ENCODE measurements around the gene NRSN2.
"Not testable (repeated sequence)": the region's sequence is repeated elsewhere in the genome, so short reads cannot be mapped to it uniquely, and the experiment has no call there.

NRSN2 gene

GRCh38 chr20:375265-375889 is 28.5 kb downstream of the NRSN2 start:
- no peak for DNase-seq (ENCODE audit: low read depth)

- DNase-seq (ENCODE audit: low read depth): no peak
These were observed 29.2 kb downstream of the NRSN2 start for GRCh38 chr20:376089-376488.

- DNase-seq (ENCODE audit: low read depth): no peak
These were observed 29.8 kb downstream of the NRSN2 start for GRCh38 chr20:376750-377149.

GRCh38 chr20:377578-377977 is 30.7 kb downstream of the NRSN2 start:
- not testable (repeated sequence) for DNase-seq (ENCODE audit: low read depth)

- no peak for DNase-seq (ENCODE audit: low read depth)
These were observed 32.0 kb downstream of the NRSN2 start for GRCh38 chr20:378961-379336.

- peak; percentile 48 for DNase-seq (ENCODE audit: low read depth)
These were observed 34.1 kb downstream of the NRSN2 start for GRCh38 chr20:380763-381580.

- DNase-seq (ENCODE audit: low read depth): peak; percentile 65
These were observed 34.8 kb downstream of the NRSN2 start for GRCh38 chr20:381581-382290.

GRCh38 chr20:382291-383115 is 35.6 kb downstream of the NRSN2 start:
- no peak for DNase-seq (ENCODE audit: low read depth)

- DNase-seq (ENCODE audit: low read depth): no peak
These were observed 37.0 kb downstream of the NRSN2 start for GRCh38 chr20:383889-384288.

GRCh38 chr20:384723-385122 is 37.8 kb downstream of the NRSN2 start:
- DNase-seq (ENCODE audit: low read depth): no peak

- no peak for DNase-seq (ENCODE audit: low read depth)
These were observed 38.5 kb downstream of the NRSN2 start for GRCh38 chr20:385448-385847.

- not testable (repeated sequence) for DNase-seq (ENCODE audit: low read depth)
These were observed 39.7 kb downstream of the NRSN2 start for GRCh38 chr20:386634-387033.

GRCh38 chr20:387520-387919 is 40.6 kb downstream of the NRSN2 start:
- DNase-seq (ENCODE audit: low read depth): no peak

- no peak for DNase-seq (ENCODE audit: low read depth)
These were observed 41.4 kb downstream of the NRSN2 start for GRCh38 chr20:388034-388994.

GRCh38 chr20:389220-389619 is 42.3 kb downstream of the NRSN2 start:
- no peak for DNase-seq (ENCODE audit: low read depth)

- DNase-seq (ENCODE audit: low read depth): no peak
These were observed 44.3 kb downstream of the NRSN2 start for GRCh38 chr20:391041-391711.

GRCh38 chr20:393296-393695 is 46.4 kb downstream of the NRSN2 start:
- DNase-seq (ENCODE audit: low read depth): not testable (repeated sequence)

GRCh38 chr20:396252-396618 is 49.3 kb downstream of the NRSN2 start:
- no peak for DNase-seq (ENCODE audit: low read depth)

- no peak for DNase-seq (ENCODE audit: low read depth)
These were observed 49.9 kb downstream of the NRSN2 start for GRCh38 chr20:396619-397431.
